ENCODE data around the gene CACNA1C.

The CACNA1C gene

DNA sequence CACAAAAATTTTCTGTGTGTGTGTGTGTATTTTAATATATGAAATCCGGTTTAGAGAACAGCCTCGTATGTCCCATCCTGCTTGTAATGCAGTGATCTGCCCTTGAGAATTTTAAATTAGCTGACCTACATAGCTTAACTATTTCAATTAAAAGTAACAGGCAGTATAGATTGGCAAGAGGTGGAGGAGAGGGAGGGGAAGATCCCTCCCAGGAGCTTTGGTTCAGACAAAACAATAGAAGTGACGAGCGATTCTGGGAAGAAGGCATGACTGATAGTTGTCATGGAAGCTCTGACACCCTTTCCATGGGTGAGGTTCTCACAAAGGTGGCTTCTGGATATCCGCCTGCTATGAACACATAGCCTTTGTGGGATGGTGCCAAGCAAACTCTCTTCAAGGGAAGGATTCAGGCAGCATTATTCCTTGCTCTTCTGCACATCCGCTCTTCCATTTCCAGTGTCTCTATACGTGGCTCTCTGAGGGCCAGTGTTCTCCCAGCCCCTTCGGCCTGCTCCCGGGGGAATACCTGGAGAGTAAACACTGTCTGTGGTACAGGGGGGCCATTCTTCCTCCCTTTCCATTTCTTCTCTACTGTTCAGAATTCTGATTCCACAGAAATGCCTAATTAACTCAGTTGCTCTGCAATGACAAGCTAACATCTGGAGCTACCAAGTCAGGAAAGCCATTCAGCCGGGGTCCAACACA, 182.0 kb downstream of the CACNA1C start:
- no peak for DNase-seq
- intact Hi-C loops (cut with DNase I): no loop called here

DNA sequence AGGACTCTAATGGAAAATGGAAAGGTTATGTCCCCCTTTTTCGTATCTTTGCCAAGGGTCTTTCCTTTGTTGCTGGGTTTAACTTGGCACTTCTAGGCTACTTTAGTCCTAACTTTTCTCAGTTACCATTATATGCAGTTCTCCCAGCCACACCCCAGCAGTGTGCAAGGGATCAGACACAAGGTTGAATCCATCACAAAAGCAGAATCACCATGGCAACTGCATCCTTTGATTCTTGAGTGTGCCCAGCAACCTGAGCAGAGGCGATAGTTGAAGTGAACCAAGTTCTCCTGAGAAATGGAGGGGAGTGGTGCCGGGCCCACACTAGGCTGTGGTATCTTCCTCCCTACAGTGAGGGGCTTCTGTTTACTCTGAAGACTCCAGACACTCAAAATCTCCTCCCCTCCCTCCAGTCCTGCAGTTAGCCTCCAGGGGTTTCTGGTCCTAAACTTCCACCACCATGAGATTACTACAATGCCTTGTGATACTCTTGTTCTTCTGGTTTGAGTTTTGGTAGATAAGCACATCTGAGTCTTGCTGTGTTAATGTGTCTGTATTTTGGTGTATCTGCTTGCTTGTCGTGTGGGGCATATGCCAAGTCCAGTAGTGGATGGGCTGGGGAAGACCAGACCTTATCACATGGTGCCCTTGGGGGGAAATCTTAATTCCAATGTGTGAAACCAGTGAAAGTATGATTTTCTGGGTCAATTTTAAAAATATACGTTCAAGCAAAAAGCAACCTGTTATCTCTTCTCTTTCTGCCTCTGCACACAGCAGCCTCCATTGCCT, 183.9 kb downstream of the CACNA1C start:
- intact Hi-C loops (cut with DNase I): no loop called here

DNA sequence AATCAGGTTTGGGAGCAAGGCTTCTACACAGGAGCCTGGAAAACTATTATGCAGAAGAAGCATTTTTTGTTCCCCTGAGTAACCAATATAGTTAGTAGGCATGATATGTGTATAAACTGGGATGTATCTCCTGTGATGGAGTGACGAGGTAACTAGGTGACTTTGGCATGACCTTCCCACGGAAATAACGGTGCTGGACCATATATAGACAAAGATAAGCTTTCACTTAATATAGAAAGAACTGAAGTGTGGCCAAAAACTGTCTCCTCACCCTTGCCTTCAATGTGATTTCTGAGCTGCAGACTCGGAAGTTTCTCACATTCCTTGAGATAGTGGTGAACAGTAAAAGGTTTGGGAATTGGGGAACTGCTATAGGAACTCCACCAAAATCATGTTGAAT, 185.3 kb downstream of the CACNA1C start:
- DNase-seq: no peak
- intact Hi-C loops (cut with DNase I): no loop called here

More for the DNA sequence above, 183.9 kb downstream of the CACNA1C start:
- DNase-seq: peak in 10 of 42 donors; percentile 13 to 68 (median 30)

DNA sequence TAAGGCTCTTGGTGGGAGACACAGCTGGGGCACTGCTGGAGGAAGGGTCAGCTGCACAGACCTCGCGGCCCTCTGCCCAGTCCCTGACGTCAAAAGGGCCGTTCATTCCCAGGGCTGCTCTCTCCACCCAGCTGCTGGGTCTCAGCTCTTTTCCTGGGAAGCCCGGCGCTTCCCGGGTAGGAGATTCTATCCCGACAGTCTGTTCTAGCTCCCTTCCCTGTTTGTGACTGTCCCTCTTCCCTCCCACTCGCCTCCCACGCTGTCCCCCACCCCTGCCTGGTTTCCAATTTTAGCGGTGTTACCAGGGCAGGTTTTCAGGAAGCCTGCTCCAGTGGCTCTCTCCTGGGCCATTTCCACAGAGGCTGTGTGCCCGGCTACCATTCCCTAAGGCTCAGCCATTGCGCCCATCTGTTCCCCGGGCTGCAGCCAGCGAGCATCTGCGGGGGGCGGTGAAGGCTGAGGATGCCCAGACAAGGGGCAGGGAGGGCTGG, 186.6 kb downstream of the CACNA1C start:
- intact Hi-C loops (cut with DNase I): no loop called here
- DNase-seq: peak in 7 of 42 donors; percentile 10 to 47 (median 16)

DNA sequence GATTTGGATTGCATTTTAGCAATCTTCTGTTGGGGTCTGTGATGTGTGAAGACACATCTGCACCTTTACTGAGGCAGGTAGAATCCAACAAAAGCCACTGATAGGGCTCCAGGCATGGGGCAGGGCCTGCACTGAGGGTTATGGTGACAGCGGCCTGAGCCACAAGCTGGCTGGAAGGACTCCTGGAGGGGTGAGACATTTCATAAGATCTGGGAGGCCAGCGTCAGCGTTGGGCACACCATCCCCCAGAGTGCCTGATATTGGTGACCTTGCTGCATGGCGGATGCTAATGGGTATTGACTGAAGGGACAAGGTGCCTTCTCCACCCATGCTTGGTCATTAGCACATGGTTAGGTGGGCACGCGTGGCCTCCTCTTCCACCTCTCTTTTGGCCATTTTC, 187.6 kb downstream of the CACNA1C start:
- intact Hi-C loops (cut with DNase I): no loop called here
- DNase-seq: no peak

DNA sequence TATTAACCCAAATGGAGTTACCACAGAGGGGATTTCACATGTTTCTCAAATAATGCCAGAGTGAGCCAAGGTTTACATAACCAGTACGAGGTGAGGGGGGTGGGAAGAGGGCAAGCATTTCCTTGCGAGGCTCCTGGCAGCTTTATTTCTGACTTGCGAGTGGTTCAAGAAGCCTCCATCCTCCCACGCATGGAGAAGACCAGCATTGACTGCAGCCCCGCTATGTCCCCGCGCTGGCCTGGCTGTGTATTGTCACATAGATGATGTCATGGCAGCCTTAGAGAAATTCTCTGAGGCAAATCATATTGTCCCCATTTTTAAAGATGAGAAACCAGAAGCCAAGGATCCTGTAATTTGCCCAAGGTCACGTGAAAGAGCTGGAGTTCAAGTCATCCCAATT, 188.2 kb downstream of the CACNA1C start:
- DNase-seq: no peak
- intact Hi-C loops (cut with DNase I): no loop called here

DNA sequence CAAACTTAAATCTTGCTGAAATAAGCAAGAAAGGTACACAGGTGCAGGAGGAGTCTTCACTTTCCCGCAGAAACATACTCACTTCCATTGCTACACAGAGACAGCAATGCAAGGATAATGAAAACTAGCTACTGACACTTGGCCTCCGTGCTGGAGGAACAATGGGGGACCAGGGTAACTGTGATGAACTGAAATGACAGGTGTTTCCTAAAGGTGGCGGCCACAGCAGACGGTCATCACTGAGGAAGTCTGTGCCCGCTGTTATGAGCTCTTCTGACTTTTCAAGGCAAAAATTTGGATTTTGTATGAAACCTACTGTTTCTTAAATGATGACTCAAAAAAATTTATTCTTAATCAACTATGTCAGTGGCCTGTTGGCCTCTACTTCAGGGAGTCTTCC, 189.4 kb downstream of the CACNA1C start:
- DNase-seq: no peak
- intact Hi-C loops (cut with DNase I): no loop called here

DNA sequence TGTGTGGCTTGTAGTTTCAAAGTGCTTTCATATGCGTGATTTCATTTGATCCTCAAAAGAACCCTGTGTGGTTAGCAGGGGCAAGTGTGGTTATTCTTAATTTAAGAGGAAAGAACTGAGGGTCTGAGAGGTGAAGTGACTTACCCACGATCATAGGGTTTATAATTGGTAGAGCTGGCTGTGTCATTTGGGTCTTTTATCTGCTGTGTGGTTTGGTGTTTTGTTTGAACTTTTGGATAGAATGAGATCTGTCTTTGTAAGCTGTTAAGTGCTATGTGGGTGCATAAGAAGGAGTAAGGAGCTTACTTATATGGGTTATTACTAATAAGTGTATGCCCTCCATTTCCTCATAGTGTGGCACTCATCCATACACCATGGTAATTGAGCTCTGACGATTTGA, 190.0 kb downstream of the CACNA1C start:
- no peak for DNase-seq
- intact Hi-C loops (cut with DNase I): no loop called here

DNA sequence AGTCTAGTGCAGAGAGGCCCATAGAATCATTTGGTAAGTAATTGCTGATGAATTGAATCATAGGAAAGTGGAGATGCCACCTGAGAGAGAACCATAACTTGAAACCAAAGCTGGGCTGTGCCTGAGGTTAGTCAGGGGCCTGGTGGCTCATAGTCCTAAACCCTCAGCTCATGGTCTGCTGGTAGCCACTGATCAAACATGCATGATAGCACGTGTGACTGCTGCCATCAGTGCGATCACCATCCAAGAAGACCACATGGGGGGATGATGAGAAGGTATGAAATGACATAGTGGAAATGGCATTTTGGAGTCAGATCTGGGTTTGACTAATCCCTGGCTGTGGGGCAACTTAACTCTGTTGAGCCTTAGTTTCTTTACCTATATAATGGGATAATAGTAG, 190.5 kb downstream of the CACNA1C start:
- intact Hi-C loops (cut with DNase I): no loop called here
- no peak for DNase-seq

DNA sequence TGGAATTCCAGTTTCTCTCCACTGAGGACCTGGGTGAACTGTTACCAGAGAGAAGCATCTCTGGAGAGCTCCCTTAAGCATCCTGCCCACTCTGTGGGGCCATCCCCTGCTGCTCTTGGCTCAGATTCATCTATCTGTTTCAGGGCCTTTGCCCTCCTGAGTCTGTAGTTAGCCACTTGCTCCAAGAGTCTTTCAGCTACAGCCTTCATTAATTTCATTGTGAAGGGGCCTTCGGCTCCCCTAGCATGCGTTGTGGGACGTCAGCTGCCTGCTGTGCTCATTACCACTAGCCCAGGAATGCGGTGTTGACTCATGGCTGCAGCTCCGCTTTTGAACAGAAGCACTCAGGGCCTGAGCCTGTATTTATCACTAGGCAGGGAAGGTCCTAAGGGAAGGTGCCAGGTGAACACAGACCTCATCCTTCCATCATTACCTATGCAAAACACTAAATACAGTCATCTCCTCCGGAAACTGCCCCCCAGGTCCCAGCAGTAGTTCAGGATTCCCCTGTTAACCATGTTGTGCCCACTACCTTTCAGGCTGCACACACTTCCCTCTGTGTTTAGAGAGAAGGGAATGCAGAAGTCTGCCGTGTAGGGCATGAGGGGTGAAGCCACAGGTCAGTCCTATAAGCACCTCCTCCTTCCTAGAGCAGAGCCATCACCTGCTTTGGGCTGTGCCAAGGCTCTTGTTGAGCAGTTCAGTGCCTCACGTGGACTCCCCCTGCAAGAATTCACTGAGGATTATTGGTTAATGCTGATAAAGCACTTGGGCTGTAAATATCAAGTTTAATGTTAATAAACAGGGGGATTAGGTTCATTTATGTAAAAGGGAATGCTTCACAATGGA, 191.4 kb downstream of the CACNA1C start:
- DNase-seq: no peak
- intact Hi-C loops (cut with DNase I): no loop called here

DNA sequence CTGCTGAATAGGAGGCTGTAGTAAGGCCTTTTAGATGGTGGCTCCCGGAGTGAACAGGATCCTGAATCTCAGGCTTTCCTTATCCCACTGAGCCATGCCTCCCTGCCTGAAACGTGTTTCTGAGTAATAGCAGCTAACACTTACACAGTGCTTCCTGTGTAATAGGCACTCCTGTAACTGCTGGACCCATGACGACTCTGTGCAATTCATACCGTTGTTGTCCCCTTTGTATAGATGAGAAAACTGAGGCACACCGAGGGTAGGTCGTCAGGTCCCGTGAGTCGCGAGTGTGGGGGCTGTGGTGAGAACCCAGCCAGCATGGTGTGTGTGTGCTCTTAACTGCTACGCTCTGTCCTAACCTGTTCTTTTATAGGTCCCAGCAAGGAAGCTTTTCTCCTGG, 193.6 kb downstream of the CACNA1C start:
- intact Hi-C loops (cut with DNase I): no loop called here
- no peak for DNase-seq

DNA sequence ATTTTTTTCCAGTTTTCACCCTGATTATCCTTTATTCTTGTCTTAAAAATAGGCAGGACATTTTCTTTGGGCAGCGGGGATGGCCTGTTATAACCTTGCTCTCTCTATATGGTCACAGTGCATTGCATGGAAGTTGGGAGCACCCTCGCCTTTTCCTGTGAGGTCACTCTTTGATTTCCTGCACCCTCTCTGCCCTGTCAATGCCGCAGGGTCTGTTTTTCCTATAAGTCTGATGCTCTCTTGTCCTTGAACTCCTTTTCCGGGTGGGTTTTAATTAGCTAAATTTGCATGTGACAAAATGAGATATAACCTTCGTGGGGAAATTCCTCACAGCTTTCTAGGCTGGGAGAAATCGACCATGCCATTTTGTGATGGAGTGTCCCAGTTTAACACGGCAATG, 194.3 kb downstream of the CACNA1C start:
- intact Hi-C loops (cut with DNase I): no loop called here
- no peak for DNase-seq

DNA sequence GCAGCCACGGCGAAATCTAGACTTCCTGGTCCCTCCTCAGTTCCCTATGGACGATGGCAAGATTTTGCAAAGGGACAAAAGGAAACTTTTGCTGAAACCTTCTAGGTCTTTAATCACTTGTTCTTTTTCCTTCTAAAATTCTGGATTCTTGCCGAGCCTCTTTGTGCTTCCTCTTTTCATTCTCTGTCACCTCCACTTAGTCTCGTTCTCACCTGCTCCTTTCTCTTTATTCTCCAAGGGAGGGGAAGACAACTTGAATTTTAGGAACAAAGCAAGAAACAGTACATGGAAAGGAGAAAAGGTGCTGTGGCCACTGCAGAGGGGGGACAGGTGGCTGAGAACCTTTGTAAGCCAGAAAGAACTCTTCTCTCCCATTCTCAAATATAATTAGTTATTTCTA, 194.8 kb downstream of the CACNA1C start:
- intact Hi-C loops (cut with DNase I): no loop called here
- DNase-seq: no peak

DNA sequence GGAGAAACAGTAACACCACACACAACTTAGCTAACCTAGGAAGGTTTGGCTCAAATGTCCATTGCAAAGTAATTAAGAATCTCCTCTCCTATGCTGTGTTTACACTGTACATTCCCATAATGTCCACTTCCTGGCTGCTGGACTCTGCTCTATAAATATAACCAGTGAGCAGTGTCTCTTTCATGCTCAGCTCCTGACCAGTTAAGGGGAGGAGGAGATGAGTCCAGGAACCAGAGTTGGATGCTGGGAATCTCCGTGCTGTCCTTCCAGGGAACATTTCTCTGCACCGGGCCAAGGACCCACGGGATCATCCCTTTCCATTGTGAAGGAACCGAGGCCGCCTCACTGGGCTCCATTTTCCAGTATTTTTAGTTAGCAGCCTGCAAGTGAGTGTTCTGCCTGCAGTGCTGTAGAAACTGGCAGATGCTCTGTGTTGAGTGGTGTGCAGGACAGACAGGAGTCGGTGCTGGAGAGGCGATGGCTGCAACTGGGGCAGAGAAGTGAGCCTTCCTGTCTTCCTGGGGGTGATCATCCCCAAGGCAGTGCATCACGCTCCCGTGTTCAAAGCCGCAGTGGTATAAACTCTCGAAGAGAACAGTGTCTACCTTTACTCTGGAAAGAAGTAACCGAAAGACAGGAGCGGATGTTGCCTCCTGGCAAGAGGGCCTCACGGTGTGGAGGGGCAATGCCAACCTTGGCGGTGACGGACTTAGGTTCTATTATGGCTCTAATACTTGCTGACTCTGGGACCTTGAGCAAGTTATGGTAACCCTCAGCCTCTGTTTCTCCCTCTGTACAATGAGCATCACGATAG, 195.5 kb downstream of the CACNA1C start:
- DNase-seq: no peak
- intact Hi-C loops (cut with DNase I): no loop called here

DNA sequence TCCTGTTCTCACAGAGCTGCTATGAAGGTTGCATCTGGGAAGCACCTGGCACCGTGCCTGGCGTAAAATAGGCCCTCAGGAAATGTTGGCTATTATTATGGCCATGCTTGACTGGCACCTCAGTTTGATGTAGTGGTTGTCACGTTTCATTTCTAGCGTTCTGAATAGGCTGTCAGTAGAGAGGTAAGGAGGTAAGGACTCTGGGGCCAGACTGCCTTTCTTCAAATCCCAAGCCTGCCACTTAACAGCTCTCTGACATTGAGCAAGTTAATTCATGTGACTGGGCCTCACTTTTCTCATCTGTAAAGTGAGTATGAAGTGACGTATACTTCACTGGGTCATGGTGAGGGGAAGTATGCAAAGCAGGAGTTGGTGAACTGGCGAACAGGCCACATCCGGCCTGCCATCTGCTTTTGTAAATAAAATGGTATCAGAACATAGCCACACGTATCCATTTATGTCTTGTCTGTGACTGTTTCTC, 196.2 kb downstream of the CACNA1C start:
- intact Hi-C loops (cut with DNase I): no loop called here
- DNase-seq: no peak

DNA sequence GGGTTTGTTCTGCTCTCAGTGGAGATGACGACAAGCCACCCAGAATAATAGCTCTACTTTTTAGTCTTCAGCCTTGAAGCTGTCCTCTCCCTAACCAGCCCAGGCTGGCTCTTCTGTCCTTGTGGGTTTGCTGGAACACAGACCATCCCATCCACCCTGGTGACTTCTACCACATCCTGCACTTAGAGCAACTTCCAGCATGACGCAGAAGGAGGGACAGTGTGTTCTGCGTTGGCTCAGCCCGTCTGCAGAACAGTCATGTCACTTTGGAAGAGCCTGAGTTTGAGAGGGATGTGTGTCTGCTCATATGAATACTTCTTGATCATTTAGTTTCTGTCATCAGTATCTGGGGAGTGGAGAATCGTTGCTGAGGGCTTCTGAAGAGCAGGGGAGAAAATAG, 198.0 kb downstream of the CACNA1C start:
- DNase-seq: no peak
- intact Hi-C loops (cut with DNase I): no loop called here

DNA sequence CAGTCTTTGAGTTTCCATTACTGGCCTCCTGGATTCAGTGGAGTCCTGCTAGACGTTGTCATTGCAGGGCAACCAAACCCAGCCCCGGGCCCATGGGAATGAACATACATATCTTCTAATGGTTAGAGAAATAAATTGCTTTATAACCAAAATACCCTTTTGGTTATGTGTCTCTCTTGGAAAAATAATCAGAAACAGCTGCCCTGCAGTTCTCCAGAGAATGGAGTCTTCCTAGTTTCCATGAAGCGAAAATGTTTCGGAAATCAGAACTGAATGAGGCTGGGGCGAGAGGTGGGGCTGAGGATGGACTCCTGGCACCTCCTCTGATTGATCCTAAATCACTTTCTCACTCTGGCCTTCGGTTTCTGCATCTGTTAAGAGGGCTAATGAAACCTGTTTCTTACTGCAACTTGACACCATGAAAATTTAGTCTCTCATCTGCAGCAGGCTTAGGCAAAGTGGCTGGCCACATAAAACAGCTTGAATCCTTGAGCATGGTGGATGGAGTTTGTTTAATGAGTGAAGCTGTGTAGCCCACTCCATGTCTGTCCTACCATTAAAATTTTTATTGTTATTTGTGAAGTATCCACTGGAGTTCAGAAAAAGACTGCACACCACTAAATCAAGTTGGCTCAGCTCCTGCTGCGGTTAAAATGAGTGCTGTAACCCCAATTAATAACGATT, 198.9 kb downstream of the CACNA1C start:
- intact Hi-C loops (cut with DNase I): no loop called here
- DNase-seq: no peak

DNA sequence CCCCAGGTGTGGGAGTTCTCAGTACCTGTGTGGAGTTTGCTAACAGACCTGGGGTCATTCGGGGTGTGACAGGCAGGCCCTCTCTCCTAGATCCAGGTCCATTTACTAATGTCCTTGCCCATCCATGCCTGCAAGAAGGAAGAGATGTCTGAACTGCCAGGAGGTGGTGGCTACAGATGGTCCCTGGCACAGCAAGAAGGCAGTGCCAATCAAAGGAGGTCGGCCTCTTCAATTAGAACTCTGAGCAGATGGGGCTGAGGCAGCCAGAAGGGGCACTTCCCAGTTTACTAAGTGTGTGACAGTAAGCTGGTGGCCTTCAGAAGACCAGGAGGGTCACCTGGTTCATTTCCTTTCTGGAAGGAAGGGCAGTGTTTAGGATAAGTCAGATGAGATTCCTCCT, 202.5 kb downstream of the CACNA1C start:
- intact Hi-C loops (cut with DNase I): no loop called here
- no peak for DNase-seq

Measured in head of caudate nucleus (tissue), 42 donors.